Measurements from ENCODE around the gene ABCB8. TPM values are rescaled to one million over a fixed set of nuclear protein-coding genes. Genes with fewer than 3 reads are reported as not detected.
A peak's percentile ranks its signal among the peaks of the same experiment; 100 is the strongest.

Gene ABCB8
- total and polyA plus RNA-seq, 2 donors (not counting 3 experiments of a cell fraction or from before 2014, with no cell fraction given), result 38.0 to 46.3 TPM

DNA sequence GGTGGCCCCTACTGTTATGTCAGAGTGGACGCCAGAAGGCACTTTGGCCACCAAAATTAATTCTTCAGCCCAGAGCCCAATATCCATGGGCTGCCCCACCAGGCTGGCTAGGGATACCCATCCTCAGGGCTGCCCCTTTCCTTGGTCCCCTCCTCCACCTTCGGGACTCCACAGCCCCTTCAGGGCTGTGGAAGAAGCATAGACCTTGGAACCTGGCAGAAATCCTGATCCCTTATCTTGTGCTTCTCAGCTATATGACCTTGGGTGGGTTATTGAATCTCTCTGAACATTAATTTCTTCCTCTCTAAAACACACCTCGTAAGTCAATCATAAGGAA, 55.5 kb downstream of the ABCB8 start:
- Histone ChIP-seq H3K9ac (replicated peaks; ENCODE audit: extremely low read depth, insufficient read depth, low read length) (peak overlapping the region; percentile 17), H3K27ac (ENCODE audit: insufficient read depth, low read depth, low read length) (no peak overlapping the region), H3K79me2 (ENCODE audit: control insufficient read depth, insufficient read depth, low read length) (peaks cover 48% of the 10 kb centered on the region), H3K4me1 (ENCODE audit: control insufficient read depth, extremely low read depth, insufficient read depth, low read length) (peaks cover 51% of the 10 kb centered on the region), H3K9me3 (replicated peaks; ENCODE audit: control insufficient read depth, insufficient read depth, low read length) (no peaks in the 10 kb centered on the region), H4K20me1 (replicated peaks; ENCODE audit: control insufficient read depth, extremely low read depth, insufficient read depth, low read length) (no peaks in the 10 kb centered on the region), H3K4me2 (ENCODE audit: insufficient read depth, low read length) (peak overlapping the region; percentile 71), H3K9me1 (replicated peaks; ENCODE audit: control insufficient read depth, extremely low read depth, insufficient read depth, low read length) (no peaks in the 10 kb centered on the region), H3K36me3 (ENCODE audit: control insufficient read depth in 2 of 2, extremely low read depth in 1 of 2, insufficient read depth in 2 of 2, low read length in 2 of 2) (no peaks in the 10 kb centered on the region), H3K27me3 (ENCODE audit: control insufficient read depth in 2 of 2, insufficient read depth in 2 of 2, low read length in 2 of 2) (no peaks in the 10 kb centered on the region), H3K4me3 (replicated peaks in 1 of 3; ENCODE audit: insufficient read depth in 1 of 3, low read depth in 1 of 3, low read length in 3 of 3) (peak overlapping the region; percentile 48 to 76 (median 62)), H2AFZ (ENCODE audit: low read depth, low read length) (peak overlapping the region; percentile 85)
- FAIRE-seq, result no peak
- dilution Hi-C loops (cut with MboI; ENCODE audit: extremely low pct_ligation_motif_present, low sequenced_read_pairs) (no loop called here), intact Hi-C loops (cut with micrococcal nuclease) (no loop called here)
- no peak for TF ChIP-seq GATA2 (IDR thresholded peaks at IDR 0.05; ENCODE audit: insufficient read depth, insufficient read length, low read depth, low read length)
- TF ChIP-seq POLR2A (IDR thresholded peaks at IDR 0.05; ENCODE audit: low read depth, low read length), result no peak
- no peak for TF ChIP-seq JUN (IDR thresholded peaks at IDR 0.05; ENCODE audit: borderline replicate concordance, insufficient read depth, insufficient read length, low read depth)
- no peak for TF ChIP-seq MYC (IDR thresholded peaks at IDR 0.05; ENCODE audit: low read depth, low read length)
- no peak for TF ChIP-seq FOS (IDR thresholded peaks at IDR 0.05; ENCODE audit: borderline replicate concordance, insufficient read depth, low read length)
- TF ChIP-seq EZH2 (IDR thresholded peaks at IDR 0.05; ENCODE audit: borderline replicate concordance, low read depth, low read length, severe bottlenecking), result no peak
- TF ChIP-seq, protein P1, sequence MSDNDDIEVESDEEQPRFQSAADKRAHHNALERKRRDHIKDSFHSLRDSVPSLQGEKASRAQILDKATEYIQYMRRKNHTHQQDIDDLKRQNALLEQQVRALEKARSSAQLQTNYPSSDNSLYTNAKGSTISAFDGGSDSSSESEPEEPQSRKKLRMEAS (IDR thresholded peaks at IDR 0.05; ENCODE audit: insufficient read depth, insufficient read length), result no peak
- TF ChIP-seq POLR2AphosphoS5 (IDR thresholded peaks at IDR 0.05; ENCODE audit: insufficient read depth, low read depth, low read length), result no peak
- TF ChIP-seq, protein P2, sequence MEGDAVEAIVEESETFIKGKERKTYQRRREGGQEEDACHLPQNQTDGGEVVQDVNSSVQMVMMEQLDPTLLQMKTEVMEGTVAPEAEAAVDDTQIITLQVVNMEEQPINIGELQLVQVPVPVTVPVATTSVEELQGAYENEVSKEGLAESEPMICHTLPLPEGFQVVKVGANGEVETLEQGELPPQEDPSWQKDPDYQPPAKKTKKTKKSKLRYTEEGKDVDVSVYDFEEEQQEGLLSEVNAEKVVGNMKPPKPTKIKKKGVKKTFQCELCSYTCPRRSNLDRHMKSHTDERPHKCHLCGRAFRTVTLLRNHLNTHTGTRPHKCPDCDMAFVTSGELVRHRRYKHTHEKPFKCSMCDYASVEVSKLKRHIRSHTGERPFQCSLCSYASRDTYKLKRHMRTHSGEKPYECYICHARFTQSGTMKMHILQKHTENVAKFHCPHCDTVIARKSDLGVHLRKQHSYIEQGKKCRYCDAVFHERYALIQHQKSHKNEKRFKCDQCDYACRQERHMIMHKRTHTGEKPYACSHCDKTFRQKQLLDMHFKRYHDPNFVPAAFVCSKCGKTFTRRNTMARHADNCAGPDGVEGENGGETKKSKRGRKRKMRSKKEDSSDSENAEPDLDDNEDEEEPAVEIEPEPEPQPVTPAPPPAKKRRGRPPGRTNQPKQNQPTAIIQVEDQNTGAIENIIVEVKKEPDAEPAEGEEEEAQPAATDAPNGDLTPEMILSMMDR (IDR thresholded peaks at IDR 0.05; ENCODE audit: extremely low read depth in 1 of 2, insufficient read depth in 1 of 2, low read depth in 1 of 2, low read length in 2 of 2), result no peak
- DNase-seq (ENCODE audit: low read depth, low spot score), result no peak
- BruUV-seq (replicated peaks), result no TSS peak
- ChIA-PET CTCF (no interaction called here), POLR2A (no interaction called here)

All from endothelial cell of umbilical vein (primary cell).